ENCODE data around the gene SLMAP.
"Not testable (repeated sequence)": the region's sequence is repeated elsewhere in the genome, so short reads cannot be mapped to it uniquely, and the experiment has no call there.

SLMAP gene

GRCh38 chr3:57832486-57832885 is 76.4 kb downstream of the SLMAP start:
- DNase-seq = no peak

DNA sequence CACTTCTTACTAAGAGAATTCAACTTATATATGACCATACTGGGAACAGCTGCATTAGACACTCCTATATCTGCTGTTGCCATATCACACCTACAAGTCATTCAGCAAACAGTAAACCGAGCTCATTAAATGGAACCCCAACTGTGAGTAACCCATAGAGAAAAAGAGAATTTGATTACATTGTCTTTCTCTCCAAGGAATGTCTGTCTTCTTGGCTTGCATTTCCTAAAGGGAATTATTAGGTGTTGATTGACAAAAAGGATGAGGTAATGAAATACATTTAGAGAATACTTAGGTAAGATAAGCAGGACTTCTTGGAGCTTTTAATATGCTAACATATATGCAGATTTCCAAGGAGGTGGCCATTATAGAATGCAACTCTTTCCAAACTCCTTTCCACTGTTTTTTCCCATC is 76.8 kb downstream of the SLMAP start:
- DNase-seq = no peak

DNA sequence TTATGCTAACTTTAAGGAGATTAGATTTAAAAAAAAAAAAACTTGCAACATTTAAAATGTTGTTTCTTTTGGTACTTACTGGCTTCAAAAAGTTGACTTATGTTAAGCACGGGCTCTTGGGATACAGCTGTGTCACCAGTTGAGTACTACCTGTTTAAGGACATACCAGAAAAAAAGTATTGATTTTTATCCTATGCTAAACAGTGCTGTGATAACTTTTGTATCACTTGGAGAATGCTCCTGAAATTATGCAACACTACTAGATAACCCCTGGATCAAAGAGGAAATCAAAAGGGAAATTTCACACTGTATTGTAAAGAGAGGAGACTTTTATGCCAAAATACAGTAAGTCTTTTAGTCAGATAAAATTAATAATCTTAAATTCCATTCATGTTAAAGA is 77.7 kb downstream of the SLMAP start:
- no peak for DNase-seq

DNA sequence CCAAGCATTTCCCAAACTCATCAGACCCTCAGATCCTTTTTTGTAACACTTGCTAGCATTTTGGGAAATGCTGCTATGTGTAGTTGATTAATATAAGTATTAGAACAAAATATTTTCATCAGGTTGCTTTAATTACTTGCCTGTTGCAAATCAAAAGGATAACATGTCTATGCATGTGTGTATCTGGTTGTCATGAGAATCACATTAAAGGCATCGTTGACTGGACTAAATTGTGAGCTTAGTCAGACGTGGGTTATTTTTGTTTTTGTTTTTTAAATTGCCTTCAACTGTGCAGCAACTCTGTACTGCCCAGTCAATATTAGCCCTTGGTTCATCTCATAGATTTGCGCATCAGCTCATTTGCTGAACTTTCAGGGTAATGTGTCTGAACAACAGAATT is 81.6 kb downstream of the SLMAP start:
- DNase-seq = no peak

- DNase-seq = no peak
Measured at GRCh38 chr3:57838627-57839026, 82.5 kb downstream of the SLMAP start.

GRCh38 chr3:57840473-57840872 is 84.4 kb downstream of the SLMAP start:
- no peak for DNase-seq

DNA sequence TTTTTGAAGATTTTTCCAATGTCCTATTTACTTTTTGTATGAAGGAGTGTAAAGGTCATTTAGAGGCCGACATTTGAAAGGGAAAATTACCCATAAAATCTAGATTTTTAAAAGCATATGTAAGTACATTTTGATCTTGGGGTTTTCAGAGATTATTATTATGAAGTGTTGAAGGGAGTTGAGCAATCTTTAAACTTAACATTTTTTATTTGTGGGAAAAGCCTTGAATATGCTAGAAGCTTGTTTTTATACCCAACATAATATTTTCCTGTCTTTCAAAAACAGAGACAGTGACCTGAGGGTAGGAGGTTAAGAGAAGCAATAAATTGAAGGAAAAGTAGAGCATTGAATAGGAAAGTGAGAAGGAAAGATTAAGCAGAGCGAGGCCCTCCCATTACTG is 85.7 kb downstream of the SLMAP start:
- no peak for DNase-seq

GRCh38 chr3:57848177-57848738 is 92.1 kb downstream of the SLMAP start:
- no peak for DNase-seq

DNA sequence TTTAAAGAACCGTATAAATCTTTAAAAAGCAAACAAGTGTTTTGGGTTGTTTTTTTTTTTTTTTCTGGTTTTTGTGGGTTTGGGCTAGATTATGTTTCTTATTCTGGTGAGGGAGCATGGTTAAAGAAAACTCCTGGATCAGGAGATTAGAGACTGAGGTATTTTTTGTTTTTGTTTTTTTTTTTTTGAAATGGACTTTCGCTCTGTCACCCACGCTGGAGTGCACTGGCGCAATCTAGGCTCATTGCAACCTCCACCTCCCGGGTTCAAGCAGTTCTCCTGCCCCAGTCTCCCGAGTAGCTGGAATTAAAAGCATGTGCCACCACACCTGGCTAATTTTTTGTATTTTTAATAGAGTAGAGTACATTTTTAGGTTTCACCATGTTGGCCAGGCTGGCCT is 95.2 kb downstream of the SLMAP start:
- no peak for DNase-seq

GRCh38 chr3:57852896-57853295 is 96.8 kb downstream of the SLMAP start:
- DNase-seq = no peak

DNA sequence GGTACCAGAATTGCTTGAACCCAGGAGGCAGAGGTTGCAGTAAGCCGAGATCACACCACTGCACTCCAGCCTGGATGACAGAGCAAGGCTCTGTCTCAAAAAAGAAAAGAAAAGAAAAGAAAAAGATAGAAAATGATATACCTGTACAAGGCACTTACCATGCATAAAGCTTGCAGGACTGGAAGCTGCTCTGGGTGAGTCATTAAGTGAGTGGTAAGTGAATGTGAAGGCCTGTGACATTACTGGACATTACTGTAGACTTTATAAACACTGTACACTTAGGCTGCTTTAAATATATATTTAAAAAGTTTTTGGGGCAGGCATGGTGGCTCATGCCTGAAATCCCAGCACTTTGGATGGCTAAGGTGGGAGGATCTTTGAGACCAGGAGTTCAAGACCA is 99.2 kb downstream of the SLMAP start:
- DNase-seq = no peak

GRCh38 chr3:57855943-57856342 is 99.8 kb downstream of the SLMAP start:
- DNase-seq = no peak

DNA sequence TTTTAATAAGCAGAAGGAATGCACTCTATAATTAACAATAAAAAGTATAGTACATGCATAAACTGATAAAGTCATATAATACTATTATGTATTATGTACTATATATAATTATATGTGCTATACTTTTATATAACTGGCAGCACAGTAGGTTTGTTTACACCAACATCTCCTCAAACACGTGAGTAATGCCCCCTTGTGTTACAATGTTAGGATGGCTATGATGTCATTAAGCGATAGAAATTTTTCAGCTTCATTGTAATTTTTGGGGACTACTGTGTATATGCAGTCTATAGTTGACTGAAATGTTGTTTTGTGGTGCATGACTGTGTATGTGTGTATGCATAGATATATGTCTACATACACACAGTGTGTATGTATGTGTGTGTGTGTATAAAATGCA is 100.6 kb downstream of the SLMAP start:
- no peak for DNase-seq

- DNase-seq = no peak
Measured at GRCh38 chr3:57862894-57863293, 106.8 kb downstream of the SLMAP start.

DNA sequence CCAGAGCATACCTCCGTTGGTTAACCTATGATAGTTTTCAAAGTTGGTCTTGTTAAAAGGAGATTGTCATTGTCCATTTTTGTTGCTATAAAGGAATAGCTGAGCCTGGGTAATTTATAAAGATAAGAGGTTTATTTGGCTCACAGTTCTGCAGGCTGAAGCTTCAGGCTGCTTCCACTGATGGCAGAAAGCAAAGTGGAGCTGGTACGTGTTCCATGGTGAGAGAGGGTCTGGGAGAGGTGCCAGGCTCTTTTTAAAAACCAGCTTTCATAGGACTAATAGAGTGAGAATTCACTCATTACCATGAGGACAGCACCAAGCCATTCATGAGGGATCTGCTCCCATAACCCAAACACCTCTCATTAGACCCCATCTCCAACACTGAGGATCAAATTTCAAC is 107.3 kb downstream of the SLMAP start:
- no peak for DNase-seq

- no peak for DNase-seq
Measured at GRCh38 chr3:57864853-57865252, 108.7 kb downstream of the SLMAP start.

- not testable (repeated sequence) for DNase-seq
Measured at GRCh38 chr3:57869110-57869509, 113.0 kb downstream of the SLMAP start.

- DNase-seq = no peak
Measured at GRCh38 chr3:57872606-57873005, 116.5 kb downstream of the SLMAP start.

- DNase-seq = no peak
Measured at GRCh38 chr3:57876632-57877031, 120.5 kb downstream of the SLMAP start.

DNA sequence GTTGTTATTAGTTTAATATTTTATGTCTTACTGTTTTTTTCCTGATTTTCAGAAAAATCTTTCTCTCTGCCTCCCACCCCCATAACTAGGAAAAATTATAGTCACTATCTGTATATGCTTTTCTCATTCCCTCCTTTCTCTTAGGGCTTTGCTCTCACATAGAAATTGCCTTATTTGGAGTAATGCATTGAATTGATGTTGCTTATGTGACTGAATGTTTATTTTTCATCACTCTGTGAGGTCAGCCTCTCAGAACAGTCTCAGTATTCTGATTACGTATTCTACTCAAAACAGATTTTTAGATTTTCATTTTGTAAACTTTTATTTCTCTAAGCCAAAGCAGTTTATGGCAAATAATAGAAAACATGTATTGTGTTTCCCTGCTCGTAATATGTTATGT is 121.0 kb downstream of the SLMAP start:
- no peak for DNase-seq

DNA sequence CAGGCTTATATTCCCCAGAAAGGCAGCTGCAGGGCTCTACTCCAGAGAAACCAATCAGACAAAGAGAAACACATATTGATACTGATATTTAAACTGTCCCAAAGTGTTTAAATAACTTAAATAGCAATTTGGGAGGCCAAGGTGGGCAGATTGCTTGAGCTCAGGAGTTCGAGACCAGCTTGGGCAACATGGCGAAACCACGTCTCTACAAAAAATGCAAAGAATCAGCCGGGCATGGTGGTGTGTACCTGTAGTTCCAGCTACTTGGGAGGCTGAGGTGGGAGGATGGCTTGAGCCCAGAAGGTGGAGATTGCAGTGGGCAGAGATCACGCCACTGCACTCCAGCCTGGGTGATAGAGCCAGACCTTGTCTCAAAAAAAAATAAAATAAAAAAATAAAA is 128.3 kb downstream of the SLMAP start:
- DNase-seq = not testable (repeated sequence)

GRCh38 chr3:57889807-57890206 is 133.7 kb downstream of the SLMAP start:
- DNase-seq = no peak

DNA sequence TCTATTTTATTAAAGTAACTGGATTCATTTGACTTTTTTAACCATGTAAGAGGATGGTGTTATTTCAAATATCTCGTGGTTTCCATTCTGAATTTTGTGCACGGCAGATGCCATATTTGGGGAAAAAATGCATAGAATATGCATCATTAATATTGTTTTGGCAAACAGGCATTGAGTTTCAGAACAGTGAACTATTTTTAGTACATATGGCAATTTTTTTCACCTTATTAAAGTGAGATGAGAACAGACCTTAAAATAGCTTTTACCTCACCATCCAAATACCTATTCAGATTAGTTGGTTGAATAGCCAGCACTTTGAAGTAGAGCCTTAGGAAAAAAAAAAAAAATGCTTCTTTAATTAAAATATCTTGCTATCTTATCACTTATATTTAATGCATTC is 134.8 kb downstream of the SLMAP start:
- DNase-seq = no peak

DNA sequence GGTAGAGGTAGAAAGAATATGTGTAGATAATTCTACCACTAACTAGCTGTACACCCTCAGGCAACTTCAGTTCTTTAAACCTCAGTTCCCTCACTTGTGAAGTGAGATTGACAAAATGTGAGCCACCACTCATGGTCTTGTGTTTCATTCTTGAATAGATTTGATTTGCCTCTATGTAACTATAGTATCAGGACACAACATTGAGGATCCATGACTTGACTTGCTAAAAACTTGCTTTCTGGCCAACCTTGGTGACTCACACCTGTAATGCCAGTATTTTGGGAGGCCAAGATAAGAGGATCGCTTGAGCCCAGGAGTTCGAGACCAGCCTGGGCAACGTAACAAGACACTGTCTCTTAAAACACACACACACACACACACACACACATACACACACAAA is 136.3 kb downstream of the SLMAP start:
- DNase-seq = no peak

DNA sequence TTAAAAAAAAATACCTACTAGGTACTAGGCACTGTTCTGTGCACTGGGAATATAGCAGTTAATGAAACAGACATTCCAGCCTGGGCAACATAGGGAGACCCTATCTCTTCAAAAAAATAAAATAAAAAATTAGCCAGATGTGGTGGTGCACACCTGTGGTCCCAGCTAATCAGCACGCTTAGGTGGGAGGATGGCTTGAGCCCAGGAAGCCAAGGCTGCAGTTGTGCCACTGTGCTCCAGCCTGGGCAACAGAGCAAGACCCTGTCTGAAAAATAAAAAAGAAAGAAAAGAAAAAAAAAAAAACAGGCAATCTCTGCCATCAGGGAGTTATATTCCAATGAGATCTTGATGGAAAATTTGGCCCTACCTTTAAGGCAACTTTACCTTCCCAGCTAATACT is 137.0 kb downstream of the SLMAP start:
- DNase-seq = no peak

GRCh38 chr3:57893668-57894067 is 137.6 kb downstream of the SLMAP start:
- no peak for DNase-seq

All from T1000 (cell line).